CD4-positive, alpha-beta T cell treated with Interleukin-12 subunit alpha and Interleukin-12 subunit beta, for 1 hour (primary cell): ENCODE measurements around the gene CYBB.

ENCODE experiments used
- DNase-seq: peaks from one replicate; pipeline ENCODE4 v3.0.0-alpha.2; 2020

CYBB gene

DNA sequence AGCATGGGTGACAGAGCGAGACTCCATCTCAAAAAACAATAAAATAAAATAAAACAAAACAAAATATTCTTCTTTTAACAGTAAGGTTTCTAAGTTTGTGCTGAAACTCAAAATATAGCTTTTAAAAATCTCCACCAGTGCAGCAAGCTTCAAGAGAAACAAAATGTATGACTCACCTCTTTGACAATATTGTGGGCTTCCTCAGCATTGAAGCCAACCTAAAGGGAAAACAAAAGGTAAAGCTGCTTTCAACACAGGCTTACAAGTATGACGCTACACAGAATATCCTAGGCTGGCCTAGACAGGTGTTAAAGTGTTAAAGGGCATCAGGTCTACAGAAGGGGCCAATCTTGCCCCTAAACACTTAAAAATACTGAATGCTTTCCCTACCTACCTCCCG, 66.3 kb downstream of the CYBB start:
- DNase-seq: peak; percentile 38

DNA sequence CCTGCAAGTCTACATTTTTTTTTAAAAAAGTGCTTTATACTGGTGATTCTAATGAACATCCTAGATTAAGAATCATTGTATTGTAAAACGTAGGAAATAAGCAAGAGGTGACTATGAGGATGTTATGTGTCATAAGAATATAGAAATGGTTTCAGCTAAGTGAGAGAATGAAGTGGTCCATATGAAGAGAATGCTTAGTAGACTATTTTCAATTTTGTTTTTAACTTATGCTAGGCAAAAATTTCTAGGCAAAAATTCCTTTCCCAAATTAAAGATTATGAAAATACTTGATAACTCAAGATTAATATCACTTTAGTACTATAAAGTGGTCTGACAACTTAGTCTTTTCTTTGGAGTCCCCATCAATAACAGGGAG, 66.7 kb downstream of the CYBB start:
- DNase-seq: no peak

DNA sequence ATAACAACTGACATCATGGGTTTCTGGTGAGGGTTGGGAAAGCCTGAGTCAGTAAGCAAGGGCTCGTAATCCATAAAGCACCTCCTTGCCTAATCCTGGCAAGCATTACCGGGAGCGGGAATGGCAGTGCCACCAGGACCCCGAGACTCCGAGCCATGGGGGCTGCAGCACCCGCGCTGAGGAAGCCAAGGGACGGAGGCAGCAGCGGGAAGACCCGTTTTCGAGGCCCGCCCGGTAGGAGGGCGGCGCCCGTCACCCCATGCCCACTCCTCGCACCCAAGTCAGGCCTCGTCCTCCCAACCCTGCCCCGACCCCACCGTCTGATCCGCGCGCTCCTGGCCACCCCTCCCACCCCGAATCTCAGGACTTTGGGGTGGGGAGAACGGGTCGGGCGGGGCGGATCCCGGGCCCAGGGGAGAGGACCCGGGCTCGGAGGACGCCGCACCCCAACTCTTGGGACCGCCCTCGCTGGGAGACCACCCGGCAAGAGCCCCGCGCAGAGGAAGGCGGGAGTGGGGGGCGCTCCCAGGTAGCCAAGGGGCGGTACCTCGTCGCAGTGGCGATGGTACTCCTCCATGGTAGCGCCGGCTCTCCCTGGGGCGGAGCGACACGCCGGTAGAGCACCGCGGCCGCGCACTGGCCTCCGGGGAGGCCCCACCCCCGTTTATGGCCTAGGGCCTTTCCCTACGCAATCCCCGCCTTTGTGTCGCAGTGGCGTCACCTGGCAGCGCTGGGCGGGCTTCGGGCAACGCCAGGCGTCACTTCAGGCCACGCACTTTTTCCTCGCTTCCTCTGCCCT, 67.3 kb downstream of the CYBB start, which contains the start of gene DYNLT3:
Gene DYNLT3, minus strand, starts transcription at position 638 of the 799 bp plus-strand sequence. Its CDS starts 61 bp downstream, at position 577.
- peak; percentile 85 for DNase-seq

DNA sequence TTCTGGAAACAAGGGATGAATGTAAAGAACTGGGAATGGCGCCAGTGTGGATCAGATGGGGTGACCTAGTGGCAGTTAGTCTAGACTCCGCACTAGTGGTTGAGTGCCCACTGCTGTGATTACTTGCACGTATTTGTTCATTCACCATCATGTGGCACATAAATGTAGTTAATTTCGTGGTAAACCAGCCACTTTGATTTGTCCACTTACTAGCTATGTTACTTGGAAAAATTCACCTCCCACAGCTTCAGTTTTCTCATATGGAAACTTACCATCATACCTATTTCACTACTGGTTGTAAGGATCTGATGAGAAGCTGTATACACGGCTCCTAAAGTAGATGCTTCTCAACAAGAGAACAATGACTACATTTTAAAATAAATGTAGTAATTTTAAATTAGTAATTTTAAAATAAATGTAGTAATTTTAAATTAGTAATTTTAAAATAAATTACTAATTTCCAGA, 67.9 kb downstream of the CYBB start:
- DNase-seq: no peak

DNA sequence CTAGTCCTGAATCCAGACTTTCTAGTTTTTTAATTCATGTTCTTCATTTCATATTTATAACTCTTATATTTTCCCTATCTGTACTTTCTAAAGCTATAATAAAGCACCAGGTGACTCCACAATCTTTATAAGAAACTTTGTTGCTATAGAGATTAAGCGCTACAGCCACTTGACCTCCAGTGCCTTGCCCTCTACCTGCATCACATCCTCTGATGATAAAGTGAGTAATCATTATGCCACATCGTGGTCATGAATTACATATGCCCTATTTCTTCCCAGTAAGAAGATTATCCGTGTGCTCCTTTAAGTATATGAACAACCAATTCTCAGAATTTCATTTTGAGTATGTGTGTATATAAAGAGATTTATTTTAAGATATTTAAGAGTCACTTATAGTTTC, 74.3 kb downstream of the CYBB start:
- no peak for DNase-seq

DNA sequence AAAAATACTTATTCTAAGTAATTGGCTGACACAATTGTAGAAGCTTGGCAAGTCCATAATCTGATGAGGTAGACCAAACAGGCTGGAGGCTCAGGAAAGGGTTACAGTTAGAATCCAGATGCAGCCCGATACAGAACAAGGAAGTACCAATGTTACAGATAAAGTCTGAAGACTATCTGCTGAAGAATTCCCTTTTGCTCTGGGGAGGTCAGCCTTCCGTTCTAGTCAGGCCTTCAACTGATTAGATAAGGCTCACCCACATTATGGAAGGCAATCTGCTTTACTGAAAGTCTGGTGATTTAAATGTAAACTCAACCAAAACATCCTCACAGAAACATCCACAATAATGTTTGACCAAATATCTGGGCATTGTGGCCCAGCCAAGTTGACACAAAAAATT, 74.9 kb downstream of the CYBB start:
- no peak for DNase-seq

DNA sequence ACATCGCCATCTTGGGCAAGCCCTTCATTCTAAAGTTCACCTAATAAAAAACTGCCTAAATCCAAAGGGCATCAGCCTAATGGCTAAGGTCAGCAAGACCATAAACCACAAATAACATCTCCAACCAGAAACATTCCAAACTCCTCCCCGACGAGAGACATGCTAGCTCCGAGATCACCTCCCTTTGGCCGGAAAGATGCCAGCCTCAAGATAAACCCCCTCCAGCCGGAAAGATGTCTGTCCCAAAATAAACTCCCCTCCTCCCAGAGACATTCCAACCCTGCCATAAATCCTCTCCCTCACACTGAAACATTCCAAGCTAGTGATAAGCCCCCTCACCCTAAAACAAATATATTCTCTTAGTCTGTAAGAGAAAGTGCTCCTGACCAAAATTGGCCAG, 80.9 kb downstream of the CYBB start:
- no peak for DNase-seq

DNA sequence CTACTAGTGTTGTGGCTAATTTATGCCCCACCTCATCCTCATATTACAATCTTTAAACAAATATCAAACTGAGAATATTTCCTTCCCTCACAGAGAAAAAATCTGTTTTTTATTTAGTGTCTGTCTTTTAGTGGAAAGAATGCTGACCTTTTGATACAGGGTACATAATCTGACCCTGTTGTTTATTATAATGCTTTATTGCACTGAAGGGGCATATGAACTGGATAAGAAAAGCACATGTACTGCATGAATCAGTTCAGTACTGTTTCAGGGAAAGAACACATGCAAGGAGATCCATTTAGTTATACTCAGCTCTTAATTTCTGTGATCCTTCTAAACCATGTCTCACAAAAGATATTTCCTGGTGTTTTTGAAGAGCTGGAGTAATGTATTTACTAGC, 83.0 kb downstream of the CYBB start:
- no peak for DNase-seq
